ENCODE results near the gene KIF18A. TPM values are rescaled to one million over a fixed set of nuclear protein-coding genes. Genes with fewer than 3 reads are reported as not detected.

Gene KIF18A
- polyA plus RNA-seq, 1 donor (not counting 4 experiments of a cell fraction or from before 2014, with no cell fraction given): 6.1 TPM

DNA sequence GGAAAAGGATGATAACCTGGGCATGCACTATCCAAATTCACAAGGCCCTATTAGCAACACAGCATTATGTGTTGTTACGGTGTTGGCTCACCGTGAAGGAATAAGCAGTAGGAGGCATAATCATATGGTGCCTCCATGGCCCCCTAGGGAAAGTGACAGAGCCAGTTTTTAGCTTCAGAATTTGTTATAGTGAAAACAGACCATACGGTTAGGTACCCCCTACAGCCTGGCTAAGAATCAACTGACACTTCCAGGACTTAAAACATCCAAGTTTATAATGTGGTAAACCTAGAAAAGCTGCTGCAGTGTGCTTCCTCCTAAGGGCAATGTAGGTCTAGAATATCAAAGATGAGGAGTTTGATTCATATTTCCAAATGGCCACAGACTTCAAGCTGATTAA, 30.4 kb downstream of the KIF18A start:
- TF ChIP-seq, protein P1, sequence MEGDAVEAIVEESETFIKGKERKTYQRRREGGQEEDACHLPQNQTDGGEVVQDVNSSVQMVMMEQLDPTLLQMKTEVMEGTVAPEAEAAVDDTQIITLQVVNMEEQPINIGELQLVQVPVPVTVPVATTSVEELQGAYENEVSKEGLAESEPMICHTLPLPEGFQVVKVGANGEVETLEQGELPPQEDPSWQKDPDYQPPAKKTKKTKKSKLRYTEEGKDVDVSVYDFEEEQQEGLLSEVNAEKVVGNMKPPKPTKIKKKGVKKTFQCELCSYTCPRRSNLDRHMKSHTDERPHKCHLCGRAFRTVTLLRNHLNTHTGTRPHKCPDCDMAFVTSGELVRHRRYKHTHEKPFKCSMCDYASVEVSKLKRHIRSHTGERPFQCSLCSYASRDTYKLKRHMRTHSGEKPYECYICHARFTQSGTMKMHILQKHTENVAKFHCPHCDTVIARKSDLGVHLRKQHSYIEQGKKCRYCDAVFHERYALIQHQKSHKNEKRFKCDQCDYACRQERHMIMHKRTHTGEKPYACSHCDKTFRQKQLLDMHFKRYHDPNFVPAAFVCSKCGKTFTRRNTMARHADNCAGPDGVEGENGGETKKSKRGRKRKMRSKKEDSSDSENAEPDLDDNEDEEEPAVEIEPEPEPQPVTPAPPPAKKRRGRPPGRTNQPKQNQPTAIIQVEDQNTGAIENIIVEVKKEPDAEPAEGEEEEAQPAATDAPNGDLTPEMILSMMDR (optimal IDR thresholded peaks at IDR 0.05 in 1 of 3, IDR thresholded peaks at IDR 0.05 in 1 of 3, conservative IDR thresholded peaks at IDR 0.05 in 1 of 3; ENCODE audit: extremely low read depth in 1 of 3, insufficient read depth in 2 of 3, low read length in 3 of 3): no peak
- no peak for TF ChIP-seq EZH2 (IDR thresholded peaks at IDR 0.05; ENCODE audit: low read length)
- Histone ChIP-seq H3K9me1 (ENCODE audit: control insufficient read depth, extremely low read depth, insufficient read depth, low read length) (no peaks in the 10 kb centered on the region), H3K9ac (ENCODE audit: control insufficient read depth, extremely low read depth, insufficient read depth, low read length) (no peak overlapping the region), H3K79me2 (ENCODE audit: control insufficient read depth, insufficient read depth, low read length) (no peaks in the 10 kb centered on the region), H3K4me1 (ENCODE audit: control insufficient read depth, extremely low read depth, insufficient read depth, low read length) (no peaks in the 10 kb centered on the region), H3K27me3 (ENCODE audit: control insufficient read depth, extremely low read depth, insufficient read depth, low read length) (no peaks in the 10 kb centered on the region), H3K36me3 (ENCODE audit: control insufficient read depth in 2 of 2, extremely low read depth in 1 of 2, insufficient read depth in 2 of 2, low read length in 2 of 2) (peaks cover 0 to 4% of the 10 kb centered on the region in 2 experiments), H3K27ac (ENCODE audit: control insufficient read depth, insufficient read depth, low read length) (no peak overlapping the region), H2AFZ (ENCODE audit: control insufficient read depth, low read length) (no peak overlapping the region), H4K20me1 (ENCODE audit: control insufficient read depth, extremely low read depth, insufficient read depth, low read length) (no peaks in the 10 kb centered on the region), H3K9me3 (ENCODE audit: control insufficient read depth, low read depth, low read length) (no peaks in the 10 kb centered on the region), H3K4me3 (ENCODE audit: control insufficient read depth in 2 of 3, extremely low read depth in 1 of 3, insufficient read depth in 2 of 3, low read depth in 1 of 3, low read length in 3 of 3) (no peak overlapping the region), H3K4me2 (ENCODE audit: control insufficient read depth, extremely low read depth, insufficient read depth, low read depth, low read length) (no peak overlapping the region)
- dilution Hi-C loops (cut with MboI; ENCODE audit: extremely low pct_ligation_motif_present, low sequenced_read_pairs): no loop called here
- DNase-seq (ENCODE audit: low read depth, low spot score): no peak
- no peak for FAIRE-seq

DNA sequence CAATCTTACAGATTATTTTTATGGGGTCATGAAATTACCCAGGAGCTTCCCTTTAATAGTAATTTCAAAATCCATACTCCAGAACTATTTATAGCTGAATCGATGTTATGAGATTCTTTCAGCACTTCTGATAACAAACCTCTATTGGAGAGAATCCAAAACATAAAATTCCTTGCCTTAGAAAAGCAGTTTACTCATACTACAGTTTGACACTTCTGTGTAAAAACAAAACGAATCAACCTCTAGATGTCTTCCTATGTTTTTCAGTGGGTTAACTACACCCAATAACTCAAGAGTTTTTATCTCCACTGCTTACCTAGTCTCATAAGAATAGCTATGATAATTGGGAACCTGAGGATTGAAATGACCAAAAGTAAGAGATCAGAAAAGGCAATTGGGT, 35.6 kb downstream of the KIF18A start:
- Histone ChIP-seq H3K9me1 (ENCODE audit: control insufficient read depth, extremely low read depth, insufficient read depth, low read length) (no peaks in the 10 kb centered on the region), H3K27me3 (ENCODE audit: control insufficient read depth, extremely low read depth, insufficient read depth, low read length) (no peaks in the 10 kb centered on the region), H3K9ac (ENCODE audit: control insufficient read depth, extremely low read depth, insufficient read depth, low read length) (no peak overlapping the region), H3K27ac (ENCODE audit: control insufficient read depth, insufficient read depth, low read length) (no peak overlapping the region), H3K9me3 (ENCODE audit: control insufficient read depth, low read depth, low read length) (no peaks in the 10 kb centered on the region), H3K4me1 (ENCODE audit: control insufficient read depth, extremely low read depth, insufficient read depth, low read length) (no peaks in the 10 kb centered on the region), H3K4me2 (ENCODE audit: control insufficient read depth, extremely low read depth, insufficient read depth, low read depth, low read length) (no peak overlapping the region), H4K20me1 (ENCODE audit: control insufficient read depth, extremely low read depth, insufficient read depth, low read length) (no peaks in the 10 kb centered on the region), H3K79me2 (ENCODE audit: control insufficient read depth, insufficient read depth, low read length) (no peaks in the 10 kb centered on the region), H3K4me3 (ENCODE audit: control insufficient read depth in 2 of 3, extremely low read depth in 1 of 3, insufficient read depth in 2 of 3, low read depth in 1 of 3, low read length in 3 of 3) (no peak overlapping the region), H3K36me3 (ENCODE audit: control insufficient read depth in 2 of 2, extremely low read depth in 1 of 2, insufficient read depth in 2 of 2, low read length in 2 of 2) (no peaks in the 10 kb centered on the region), H2AFZ (ENCODE audit: control insufficient read depth, low read length) (no peak overlapping the region)
- DNase-seq (ENCODE audit: low read depth, low spot score) (no peak), FAIRE-seq (no peak)
- no peak for TF ChIP-seq EZH2 (IDR thresholded peaks at IDR 0.05; ENCODE audit: low read length)
- TF ChIP-seq, protein P1 (optimal IDR thresholded peaks at IDR 0.05 in 1 of 3, IDR thresholded peaks at IDR 0.05 in 1 of 3, conservative IDR thresholded peaks at IDR 0.05 in 1 of 3; ENCODE audit: extremely low read depth in 1 of 3, insufficient read depth in 2 of 3, low read length in 3 of 3): no peak
- dilution Hi-C loops (cut with MboI; ENCODE audit: extremely low pct_ligation_motif_present, low sequenced_read_pairs): no loop called here

Measured in keratinocyte (primary cell).